HPDE6-E6E7 (cell line): ENCODE results near the gene NRCAM.

Experiments
- DNase-seq: peaks from one replicate; pipeline ENCODE4 v3.0.0; 2011; ENCODE audit warnings: missing footprints; ENCODE audit errors: extremely low spot score

The NRCAM gene

GRCh38 chr7:108459922-108460551 is 3.8 kb upstream of the NRCAM start:
- DNase-seq, result no peak

- no peak for DNase-seq
Measured at GRCh38 chr7:108457871-108458270, 1.6 kb upstream of the NRCAM start.

GRCh38 chr7:108456845-108457540 is 757 bp upstream of the NRCAM start:
- DNase-seq, result no peak

- no peak for DNase-seq
Measured at GRCh38 chr7:108455551-108455997, 662 bp downstream of the NRCAM start.

DNA sequence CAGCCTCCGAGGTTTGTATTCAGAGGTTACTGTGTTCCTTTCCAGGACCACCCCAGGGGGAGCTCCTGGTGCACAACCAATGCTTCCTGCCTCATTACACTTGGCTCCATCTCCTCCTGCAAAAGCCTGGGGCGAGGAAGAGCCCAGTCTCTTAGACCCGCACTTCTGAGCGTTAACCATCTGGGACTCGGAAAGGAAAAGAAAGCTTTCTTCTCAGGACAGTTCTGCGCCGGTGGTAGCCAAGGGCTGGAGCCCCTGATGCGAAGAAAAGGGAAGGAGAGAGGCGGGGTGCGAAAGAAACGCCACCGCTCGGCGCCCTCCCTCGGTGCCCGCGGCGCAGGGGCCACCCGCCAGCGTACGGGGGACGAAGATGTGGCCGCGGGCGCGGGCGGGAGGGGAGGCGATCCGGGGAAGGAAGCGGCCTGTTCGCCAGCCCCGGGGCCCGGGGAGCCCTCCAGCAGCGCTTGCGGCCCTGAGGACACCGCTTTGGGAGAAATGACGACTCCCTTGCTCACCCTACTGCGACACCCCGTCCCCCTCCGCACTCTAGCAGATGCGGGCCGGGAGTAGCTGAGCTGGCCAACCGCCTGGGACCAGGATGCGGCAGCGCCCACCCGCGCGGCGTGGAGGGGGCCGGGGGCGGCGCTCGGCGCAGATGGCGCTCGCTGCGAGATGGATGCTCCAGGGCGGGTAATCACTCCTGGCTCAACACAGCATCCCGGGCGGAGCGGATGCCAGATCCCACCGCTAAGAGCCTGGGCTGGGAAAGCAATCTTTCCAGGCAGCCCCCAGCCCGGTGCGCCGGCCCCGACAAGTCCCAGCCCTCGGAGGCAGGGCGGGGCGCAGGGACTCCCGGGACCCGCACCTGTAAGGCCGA is 1.3 kb downstream of the NRCAM start:
- DNase-seq, result peak; percentile 15

DNA sequence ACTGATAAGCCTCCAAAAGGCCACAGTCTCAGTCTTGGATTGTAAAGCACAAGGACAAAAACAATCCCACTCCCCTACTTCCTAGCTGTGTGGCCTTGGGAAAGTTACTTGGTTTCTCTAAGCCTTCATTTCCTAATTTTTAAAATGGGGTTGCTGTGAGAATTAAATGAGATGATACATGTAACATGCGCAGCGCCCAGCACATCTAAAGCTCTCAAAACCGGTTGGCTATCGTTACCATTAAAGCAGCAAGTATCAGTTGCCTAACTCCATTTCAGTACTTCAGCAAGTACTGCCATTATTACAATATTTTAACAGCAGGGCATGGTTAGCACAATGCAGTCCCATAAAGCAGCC is 1.9 kb downstream of the NRCAM start:
- DNase-seq, result no peak

DNA sequence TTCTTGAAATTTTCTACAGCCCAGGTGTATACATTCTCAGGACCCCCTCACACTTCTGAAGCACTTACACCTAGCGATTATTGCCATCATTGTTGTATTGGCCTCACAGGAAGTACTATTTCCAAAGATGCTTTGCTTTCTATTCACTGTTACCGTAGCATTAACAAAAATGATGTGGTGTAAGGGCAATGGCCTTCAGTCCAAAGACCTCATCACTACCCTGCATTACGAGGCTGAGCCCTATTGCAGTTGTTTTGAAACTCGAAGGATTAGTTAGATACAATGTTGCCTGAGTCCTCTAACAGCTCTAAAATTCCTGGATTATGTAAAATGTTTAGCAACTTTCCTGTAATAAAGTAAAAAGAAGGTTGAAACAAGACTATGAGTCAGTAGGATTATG is 2.9 kb downstream of the NRCAM start:
- DNase-seq, result no peak

GRCh38 chr7:108452707-108453106 is 3.5 kb downstream of the NRCAM start:
- peak; percentile 13 for DNase-seq

- no peak for DNase-seq
Measured at GRCh38 chr7:108451296-108451848, 4.9 kb downstream of the NRCAM start.

GRCh38 chr7:108450160-108450559 is 6.1 kb downstream of the NRCAM start:
- DNase-seq, result no peak

DNA sequence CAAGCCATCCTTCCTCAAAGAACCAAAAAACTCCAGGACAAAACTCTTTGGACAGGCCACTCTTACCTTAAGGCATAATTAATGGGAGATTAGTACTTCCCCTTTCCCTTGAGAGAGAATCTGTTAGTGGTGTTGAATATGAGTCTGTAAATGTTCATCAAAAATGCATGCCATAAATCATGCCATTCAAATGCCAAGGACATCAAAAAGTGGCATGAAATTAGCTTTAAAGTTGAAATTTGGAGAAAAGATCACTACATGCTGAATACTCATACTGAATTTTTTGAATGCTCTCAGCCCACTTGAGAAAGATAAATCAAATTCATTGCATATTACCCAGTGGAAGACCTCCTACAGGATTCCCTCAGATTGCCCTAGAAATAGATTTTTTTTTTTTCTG is 6.7 kb downstream of the NRCAM start:
- no peak for DNase-seq

- DNase-seq, result no peak
Measured at GRCh38 chr7:108448584-108449505, 7.4 kb downstream of the NRCAM start.

GRCh38 chr7:108442039-108442568 is 14.1 kb downstream of the NRCAM start:
- peak; percentile 89 for DNase-seq

DNA sequence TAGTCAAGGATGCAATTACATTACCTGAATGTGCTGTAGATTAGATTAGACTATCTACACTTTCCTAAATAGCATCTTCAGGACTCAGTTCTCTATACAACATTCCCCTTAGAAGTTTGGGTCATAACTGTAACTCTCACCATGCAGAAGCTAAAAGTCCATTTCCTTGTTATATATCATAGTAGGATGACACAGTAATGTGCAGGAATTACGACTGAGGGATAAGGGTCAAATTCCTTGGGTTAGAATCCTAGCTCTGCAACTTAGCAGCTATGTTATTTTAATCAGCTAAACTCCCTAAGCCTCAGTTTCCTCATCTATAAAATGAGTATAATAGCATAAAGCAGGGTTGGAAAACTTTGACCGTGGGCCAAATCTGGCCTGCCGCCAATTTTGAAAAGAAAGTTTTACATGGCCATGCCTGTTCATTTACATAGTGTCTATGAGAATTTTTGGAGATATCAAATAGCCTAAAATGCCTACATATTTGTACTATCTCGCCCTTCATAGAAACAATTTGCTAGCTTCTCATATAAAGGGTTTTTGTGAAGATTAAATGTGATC is 14.8 kb downstream of the NRCAM start:
- no peak for DNase-seq

DNA sequence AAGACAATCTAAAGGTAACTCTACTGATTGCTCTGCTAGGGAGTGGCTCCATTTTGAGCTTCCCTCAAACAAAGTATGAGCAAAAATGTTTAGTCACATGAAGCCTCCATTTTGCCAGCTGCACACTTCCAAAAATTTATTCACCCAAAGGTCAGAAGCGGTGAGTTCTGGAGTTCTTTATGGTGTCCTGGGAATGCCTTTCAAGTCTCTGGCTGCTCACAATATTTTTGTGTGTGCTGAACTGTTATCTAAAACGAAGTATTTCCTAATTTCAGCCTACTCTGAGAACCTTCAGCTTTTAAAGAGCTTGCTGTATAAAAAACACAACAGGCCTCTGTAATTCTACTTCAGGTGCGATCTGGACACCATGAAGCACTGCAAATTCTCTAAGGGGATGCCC is 15.6 kb downstream of the NRCAM start:
- no peak for DNase-seq

DNA sequence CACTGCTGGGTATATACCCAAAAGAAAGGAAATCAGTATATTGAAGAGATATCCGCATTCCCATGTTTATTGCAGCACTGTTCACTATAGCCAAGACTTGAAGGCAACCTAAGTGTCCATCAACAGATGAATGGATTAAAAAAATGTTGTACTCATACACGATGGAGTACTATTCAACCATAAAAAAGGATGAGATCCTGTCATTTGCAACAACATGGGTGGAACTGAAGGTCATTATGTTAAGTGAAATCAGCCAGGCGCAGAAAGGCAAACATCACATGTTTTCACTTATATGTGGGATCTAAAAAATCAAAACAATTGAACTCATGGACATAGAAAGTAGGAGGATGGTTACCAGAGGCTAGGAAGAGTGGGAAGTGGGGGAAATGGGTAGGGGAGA is 19.3 kb downstream of the NRCAM start:
- no peak for DNase-seq

DNA sequence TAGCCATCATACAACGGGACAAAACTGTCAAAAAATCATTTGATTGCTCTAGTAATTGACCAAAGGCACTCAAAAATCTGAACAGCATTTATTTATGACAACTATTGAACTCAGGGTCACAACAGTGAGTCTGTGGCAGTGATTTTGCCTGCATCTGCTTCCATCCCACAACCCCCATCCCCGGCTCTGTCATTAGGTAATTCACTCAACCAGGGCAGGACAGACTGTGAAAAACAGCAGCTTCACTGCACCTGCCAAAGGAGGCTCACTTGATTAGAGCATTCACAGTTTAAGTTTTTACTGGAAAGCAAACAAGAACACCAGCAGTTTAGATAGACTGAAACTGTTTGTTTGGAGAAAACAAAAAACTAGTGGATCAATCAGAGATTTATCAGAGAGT is 22.2 kb downstream of the NRCAM start:
- no peak for DNase-seq

- DNase-seq, result no peak
Measured at GRCh38 chr7:108431099-108431498, 25.1 kb downstream of the NRCAM start.

- no peak for DNase-seq
Measured at GRCh38 chr7:108430664-108431063, 25.6 kb downstream of the NRCAM start.

DNA sequence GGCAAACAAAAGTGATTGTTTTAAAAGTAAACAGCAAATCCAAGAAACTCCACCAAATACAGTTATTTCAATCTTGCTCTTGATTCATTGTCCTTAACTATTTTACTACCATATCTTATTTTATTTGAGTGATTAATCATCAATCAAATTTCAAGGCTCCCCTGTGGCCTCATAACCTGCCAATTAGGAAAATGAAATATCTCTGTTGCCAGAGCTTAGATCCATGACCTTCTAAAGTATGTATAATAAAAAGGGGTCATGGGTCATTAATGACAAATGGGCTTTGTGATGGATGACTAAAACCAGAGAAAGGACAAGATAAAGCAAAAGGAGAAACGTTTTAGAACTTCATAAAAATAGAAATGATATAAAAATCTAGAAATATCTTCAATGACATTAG is 28.5 kb downstream of the NRCAM start:
- no peak for DNase-seq
